HG03432 (cell line): ENCODE data around the gene FRMD3.

Experiments used
- ATAC-seq: cut with Tn5 transposase; IDR thresholded peaks from one replicate; pipeline ENCODE4 v1.9.1; 2021; ENCODE audit warnings: mild to moderate bottlenecking, moderate library complexity; ENCODE audit not compliant: unreplicated experiment

FRMD3 gene

DNA sequence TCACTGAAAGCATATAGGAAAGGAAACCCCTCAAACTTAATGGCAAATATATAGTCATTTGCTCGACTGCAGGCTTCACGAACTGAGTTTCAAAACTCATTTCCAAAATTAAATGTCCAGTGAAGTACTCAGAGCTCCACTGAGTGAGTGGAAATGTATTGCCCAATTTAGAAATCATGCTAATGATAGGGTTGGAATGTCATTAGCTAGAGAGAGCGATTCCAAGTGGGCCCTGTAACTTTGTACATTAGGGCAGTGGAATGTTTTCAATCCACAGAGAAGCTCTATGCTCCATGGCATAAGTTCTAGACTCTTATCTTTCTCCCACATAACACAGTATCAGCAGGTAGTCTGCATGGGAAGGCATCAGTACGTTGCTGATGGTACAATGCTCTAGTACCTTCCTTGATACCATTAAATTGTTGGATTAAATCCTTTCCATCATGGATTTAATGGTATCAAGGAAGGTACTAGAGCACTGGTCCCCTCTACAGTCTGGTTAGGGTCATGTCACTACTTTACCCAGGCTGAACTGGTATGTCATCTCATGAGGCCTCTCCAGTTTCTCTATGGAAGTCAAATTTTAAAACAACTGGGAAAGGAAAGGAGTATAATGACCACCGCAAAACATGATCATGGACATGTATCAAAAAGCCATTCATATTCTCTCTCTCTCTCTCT is 292.1 kb downstream of the FRMD3 start:
- ATAC-seq: no peak

GRCh38 chr9:83242066-83242465 is 296.1 kb downstream of the FRMD3 start:
- no peak for ATAC-seq

GRCh38 chr9:83240671-83241070 is 297.5 kb downstream of the FRMD3 start:
- no peak for ATAC-seq

DNA sequence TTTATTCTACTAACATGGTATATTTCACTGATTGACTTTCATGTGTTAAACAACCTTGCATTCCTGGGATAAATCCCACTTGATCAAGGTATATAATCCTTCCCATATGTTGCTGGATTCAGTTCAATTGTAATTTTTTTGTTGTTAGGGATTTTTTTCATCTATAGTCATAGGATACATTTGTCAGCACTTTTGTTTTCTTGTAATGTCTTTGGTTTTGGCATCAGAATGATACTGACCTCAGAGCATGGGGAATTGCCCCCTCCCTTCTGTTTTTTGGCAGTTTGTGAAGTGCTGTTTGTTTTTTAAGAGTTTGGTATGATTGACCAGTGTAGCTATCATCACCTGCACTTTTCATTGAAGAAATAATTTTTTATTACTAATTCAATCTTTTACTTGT is 298.5 kb downstream of the FRMD3 start:
- ATAC-seq: no peak

DNA sequence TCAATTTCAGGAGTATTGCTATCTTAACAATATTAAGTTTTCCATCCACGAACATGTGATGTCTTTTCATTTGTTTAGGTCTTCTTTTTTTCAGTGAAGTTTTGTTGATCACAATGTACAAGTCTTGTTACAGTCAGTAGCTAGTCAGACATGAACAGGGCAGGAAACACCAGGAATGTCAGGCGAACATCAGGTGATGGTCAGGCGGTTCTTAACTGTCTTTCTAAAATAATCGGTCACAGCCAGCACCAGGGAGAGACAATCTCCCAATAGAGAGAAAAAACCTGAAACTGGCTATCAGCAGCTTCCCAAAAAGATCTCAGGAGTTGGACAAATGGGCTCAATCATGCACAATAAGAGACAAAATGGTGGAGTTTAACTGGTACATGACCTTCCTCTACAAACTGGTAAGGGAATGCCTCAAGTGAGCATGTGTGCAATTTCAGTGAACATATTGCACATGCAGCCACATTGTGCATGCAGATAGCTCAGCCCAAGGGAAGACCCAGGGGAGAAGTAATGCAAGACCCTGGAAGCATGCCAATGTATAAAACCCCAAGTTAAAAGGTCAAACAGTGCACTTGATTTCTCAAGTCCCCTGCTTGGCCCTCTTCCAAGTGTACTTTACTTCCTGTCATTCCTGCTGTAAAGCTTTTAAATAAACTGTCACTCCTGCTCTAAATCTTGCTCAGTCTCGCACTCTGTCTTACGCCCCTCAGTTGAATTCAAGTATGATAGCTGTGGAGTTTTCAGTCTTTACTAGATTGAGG is 299.1 kb downstream of the FRMD3 start:
- no peak for ATAC-seq

GRCh38 chr9:83236029-83236696 is 302.0 kb downstream of the FRMD3 start:
- no peak for ATAC-seq

GRCh38 chr9:83235526-83235925 is 302.7 kb downstream of the FRMD3 start:
- ATAC-seq: no peak

- no peak for ATAC-seq
Measured at GRCh38 chr9:83234541-83234940, 303.7 kb downstream of the FRMD3 start.

DNA sequence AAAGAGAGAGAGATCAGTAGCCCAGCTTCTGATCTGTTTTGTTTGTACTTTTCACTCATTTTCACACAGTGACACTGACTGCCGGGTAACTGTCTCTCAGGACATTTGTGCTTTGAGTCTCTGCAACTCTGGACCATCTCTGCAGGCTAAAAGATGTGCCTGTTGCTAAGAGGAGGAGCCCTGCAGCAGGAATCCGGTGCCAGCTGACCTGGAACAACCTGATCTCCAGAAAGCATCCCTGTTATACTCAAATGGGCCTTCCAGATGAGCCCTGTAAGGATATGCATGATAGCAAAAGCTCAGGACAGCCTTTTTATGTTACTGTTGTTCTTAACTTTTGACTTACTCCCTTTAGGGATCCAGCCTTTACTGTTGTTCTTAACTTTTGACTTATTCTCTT is 304.6 kb downstream of the FRMD3 start:
- no peak for ATAC-seq

- ATAC-seq: no peak
Measured at GRCh38 chr9:83231039-83231438, 307.2 kb downstream of the FRMD3 start.

DNA sequence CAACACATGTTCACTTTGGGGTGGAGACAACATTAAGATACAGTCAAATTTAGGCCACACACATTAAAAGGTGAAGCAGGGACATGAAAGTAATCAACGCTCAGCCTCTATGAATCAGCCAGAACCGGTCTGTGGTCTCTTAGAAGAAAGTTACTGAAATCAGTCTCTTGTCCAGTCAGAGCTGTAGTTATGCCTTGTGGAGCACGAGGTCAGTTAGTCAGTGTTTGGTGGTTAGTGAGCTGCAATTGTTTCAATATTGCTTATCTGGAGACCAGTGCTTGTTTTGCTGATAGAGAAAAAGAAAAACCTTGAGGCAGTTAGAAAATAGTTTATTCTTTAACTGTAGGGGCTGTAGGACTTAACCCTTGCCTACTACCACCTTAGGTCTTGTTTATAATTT is 317.5 kb downstream of the FRMD3 start:
- ATAC-seq: peak; percentile 98

- ATAC-seq: no peak
Measured at GRCh38 chr9:83219924-83220438, 318.2 kb downstream of the FRMD3 start.

DNA sequence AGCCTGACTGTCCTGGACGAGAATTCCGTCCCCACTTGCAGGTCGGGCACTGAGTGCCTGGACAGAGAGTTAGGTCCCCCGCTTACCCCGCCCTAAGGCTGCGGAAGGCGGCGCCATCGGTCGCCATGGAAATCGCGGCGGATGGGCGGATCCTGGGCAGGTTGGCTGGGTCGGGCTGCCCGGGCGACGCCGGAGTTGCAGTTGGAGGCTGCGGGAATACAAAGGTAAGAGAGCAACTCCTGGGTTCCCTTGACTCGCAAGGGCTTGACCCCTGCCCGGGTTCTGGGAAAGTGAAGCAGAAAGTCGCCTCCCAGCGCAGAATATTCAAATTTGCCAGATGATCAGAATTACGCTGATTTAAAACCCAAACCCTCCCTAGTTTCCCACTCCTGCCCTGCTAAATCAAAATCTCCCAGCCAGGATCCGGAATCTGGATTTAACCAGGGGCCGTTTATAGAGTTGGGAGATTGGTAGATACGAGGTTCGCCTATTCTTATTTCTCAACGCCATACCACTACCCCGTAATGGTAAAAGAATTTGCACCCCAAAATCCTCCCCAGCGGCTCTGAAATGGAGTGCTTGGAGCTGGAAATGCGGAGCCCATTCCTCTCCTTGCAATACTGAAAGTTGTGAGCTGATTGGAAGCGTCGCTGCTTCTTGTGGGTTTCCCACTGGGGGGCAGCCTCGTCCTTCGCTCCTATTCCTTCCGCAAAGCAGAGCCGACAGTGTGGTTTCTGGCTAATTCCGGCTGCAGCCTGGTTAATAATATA is 318.9 kb downstream of the FRMD3 start:
- ATAC-seq: peak; percentile 35

- no peak for ATAC-seq
Measured at GRCh38 chr9:83218411-83219090, 319.6 kb downstream of the FRMD3 start.

GRCh38 chr9:83209188-83209731 is 328.9 kb downstream of the FRMD3 start:
- no peak for ATAC-seq

GRCh38 chr9:83208065-83208850 is 329.9 kb downstream of the FRMD3 start:
- ATAC-seq: no peak

DNA sequence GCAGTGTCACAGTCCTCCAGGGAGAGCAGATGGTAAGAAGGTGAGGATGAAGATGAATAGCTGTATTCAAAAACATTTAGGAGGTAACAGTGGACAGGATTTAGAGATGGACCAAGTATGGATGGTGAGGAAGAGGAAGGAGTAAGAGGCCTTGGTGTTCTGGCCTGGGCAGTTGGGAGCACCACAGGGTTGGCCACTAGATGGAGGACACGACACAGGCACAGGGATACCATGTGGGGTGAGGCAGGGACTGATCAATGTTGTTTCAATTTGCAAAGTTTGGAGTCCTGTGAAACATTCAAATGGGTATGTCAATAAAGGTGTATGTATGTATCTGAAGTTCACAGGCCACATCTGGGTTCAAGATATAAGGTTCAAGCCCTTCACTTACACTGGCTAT is 334.2 kb downstream of the FRMD3 start:
- no peak for ATAC-seq

- no peak for ATAC-seq
Measured at GRCh38 chr9:83200531-83200930, 337.7 kb downstream of the FRMD3 start.

DNA sequence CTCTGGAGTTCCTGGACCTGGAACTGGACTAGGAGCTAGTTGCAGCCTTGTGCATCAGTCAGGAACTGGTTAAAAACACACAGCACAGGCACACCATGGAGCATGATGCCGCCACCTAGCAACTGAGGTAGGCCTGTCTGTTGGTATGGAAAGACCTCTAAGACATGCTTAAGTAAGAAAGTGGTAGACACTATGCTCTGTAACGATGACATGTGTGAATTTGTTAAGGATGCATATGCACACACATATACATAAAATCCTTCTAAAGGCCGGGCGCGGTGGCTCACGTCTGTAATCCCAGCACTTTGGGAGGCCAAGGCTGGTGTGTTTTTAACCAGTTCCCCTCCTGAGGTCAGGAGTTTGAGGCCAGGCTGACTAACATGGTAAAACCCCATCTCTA is 338.4 kb downstream of the FRMD3 start:
- no peak for ATAC-seq
